NCI-H524 (cell line): ENCODE measurements around the gene WFDC9.
"Not testable (repeated sequence)": the region's sequence is repeated elsewhere in the genome, so short reads cannot be mapped to it uniquely, and the experiment has no call there.

Experiments used
- DNase-seq, 2 experiments: peaks; one replicate each; lab custom pipeline; 2025; lab: John Stamatoyannopoulos, UW

The WFDC9 gene

DNA sequence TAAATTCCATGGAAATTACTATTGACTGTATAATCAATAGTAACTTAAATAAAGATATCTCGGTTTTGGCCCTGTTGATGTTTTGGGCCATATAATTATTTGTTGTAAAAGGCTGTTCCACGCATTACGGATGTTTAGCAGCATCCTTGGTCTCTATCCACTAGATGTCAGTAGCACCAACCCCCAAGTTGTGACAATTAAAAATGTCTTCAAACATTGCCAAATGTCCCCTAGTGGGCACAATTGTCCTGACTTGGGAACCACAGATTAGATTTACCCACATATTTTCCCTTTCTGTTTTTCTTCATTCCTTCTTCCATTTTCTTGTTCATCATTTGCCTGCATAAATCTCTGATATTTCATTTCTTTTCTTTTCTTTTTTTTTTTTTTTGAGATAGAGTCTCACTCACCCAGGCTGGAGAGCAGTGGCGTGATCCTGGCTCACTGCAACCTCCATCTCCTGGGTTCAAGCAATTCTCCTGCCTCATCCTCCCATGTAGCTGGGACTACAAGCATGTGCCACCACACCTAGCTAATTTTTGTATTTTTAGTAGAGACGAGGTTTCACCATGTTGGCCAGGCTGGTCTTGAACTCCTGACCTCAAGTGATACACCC lies 38.4 kb downstream of the WFDC9 start:
- peak; percentile 19 to 66 for DNase-seq

DNA sequence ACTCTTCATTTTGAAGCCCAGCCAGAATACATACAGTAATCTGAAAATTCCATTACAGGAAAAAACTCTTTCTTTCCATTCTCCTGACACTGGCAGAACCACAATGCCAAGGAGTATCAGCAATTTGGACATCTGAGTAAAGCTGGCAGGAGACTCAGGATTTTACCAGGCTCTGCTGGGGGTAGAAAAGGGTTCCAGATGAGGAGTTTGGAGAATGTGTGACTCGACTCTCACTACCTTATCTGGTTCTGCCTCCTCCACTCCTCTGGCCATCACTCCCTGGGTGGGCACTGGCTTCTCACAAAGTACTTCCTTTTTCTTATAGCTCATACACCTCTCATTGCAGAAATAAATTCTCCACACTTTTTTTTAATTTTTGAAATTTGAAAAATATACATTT lies 41.4 kb downstream of the WFDC9 start:
- DNase-seq: no peak

GRCh38 chr20:45588800-45589199 lies 42.3 kb downstream of the WFDC9 start:
- DNase-seq: no peak

DNA sequence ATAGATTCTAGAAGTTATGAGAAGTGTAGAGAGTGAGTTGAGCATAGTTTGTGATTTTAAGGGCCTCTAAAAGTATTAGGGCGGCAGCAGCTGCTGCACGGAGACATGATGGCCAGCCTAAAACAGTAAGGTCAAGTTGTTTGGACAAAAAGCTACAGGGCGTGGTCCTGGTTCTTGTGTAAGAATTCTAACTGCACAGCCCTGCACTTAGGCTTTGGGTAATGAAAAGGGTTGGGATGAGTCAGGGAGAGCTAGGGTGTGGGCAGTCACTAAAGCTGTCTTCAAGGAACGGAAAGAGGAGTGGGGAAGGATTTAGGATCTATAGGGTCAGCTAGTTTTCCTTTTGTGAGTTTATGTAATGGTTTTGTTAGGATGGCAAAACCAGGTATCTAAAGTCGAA lies 45.1 kb downstream of the WFDC9 start:
- DNase-seq: not testable (repeated sequence)

DNA sequence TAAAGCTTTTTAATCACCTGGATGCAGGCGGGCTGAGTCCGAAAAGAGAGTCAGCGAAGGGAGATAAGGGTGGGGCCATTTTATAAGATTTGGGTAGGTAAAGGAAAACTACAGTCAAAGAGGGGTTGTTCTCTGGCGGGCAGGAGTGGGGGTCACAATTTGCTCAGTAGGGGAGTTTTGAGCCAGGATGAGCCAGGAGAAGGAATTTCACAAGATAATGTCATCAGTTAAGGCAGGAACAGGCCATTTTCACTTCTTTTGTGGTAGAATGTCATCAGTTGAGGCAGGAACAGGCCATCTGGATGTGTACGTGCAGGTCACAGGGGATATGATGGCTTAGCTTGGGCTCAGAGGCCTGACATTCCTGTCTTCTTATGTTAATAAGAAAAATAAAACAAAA lies 46.8 kb downstream of the WFDC9 start:
- not testable (repeated sequence) for DNase-seq

GRCh38 chr20:45583502-45583901 lies 47.6 kb downstream of the WFDC9 start:
- no peak for DNase-seq

DNA sequence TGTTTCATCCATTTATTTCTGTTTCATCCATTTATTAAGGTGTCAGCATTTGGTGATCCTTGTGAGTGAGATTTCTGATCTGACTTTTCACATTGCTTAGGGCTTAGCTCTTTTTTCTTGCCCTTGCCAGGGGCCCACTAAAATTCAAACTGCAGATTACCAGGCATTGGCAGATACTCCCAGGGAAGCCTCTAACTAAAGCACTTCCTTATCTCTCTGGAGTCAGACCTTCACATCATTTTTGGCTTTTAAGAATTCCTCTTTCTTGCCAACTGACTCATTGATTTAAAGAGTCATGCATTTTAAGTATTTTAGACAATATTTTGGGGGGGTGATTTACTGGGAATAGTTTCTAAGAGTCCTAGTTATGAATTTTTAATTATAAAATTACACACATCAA lies 49.4 kb downstream of the WFDC9 start:
- no peak for DNase-seq

DNA sequence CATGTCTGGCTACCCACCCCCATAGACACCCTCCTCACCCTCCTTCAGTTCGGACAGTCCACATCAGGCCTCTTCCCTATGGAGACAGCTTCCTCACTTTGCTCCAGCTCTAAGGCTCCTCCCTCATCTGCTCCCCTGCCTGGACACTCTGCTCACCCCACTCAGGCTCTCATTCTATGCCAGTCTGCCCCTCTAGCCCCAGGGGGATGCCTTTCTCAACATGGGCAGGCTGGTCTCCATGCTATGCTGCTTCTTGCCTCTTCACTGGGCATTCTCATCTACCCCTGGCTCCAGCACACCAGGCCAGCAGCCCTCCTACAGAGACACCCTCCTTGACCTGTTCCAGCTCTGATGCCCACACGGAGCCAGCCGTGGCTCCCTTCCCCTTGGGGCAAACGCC lies 51.9 kb downstream of the WFDC9 start, which contains the start of gene WFDC8:
TSS of gene WFDC8 (minus strand) at position 101 of the 400 bp plus-strand sequence. CDS start at position 64, 37 bp downstream.
- no peak for DNase-seq

GRCh38 chr20:45578231-45578630 lies 52.9 kb downstream of the WFDC9 start:
- no peak for DNase-seq

GRCh38 chr20:45576995-45577394 lies 54.1 kb downstream of the WFDC9 start:
- no peak for DNase-seq

GRCh38 chr20:45575931-45576330 lies 55.2 kb downstream of the WFDC9 start:
- DNase-seq: no peak

- DNase-seq: not testable (repeated sequence)
These were observed 61.4 kb downstream of the WFDC9 start for GRCh38 chr20:45569650-45570049.

- no peak for DNase-seq
These were observed 66.3 kb downstream of the WFDC9 start for GRCh38 chr20:45564760-45565276.
